Upper lobe of left lung (tissue), 6 donors: ENCODE results near the gene IFT57. TPM values are rescaled to one million over a fixed set of nuclear protein-coding genes. Genes with fewer than 3 reads are reported as not detected.

Experiments
- ATAC-seq, 2 donors: fragments of 200-7000 bp; cut with Tn5 transposase; one replicate each; pipeline ENCODE4 v1.9.1; 2022; ENCODE audit warnings: mild to moderate bottlenecking in 2 of 2, moderate library complexity in 2 of 2; ENCODE audit not compliant: low FRiP score in 2 of 2
- DNase-seq, 2 donors: peaks; one replicate each; pipeline ENCODE4 v3.0.0-alpha.2; 2019 to 2020
- H3K27ac ChIP-seq, 4 donors: fragments of 200-600 bp; sonication (generic); one replicate each; pipeline ENCODE4 v1.5.1; 2016 to 2019
- H3K27me3 ChIP-seq, 4 donors: fragments of 200-600 bp; sonication (generic); one replicate each; pipeline ENCODE4 v1.5.1; 2017 to 2019
- H3K36me3 ChIP-seq, 4 donors: fragments of 200-600 bp; sonication (generic); one replicate each; pipeline ENCODE4 v1.5.1; 2016 to 2019
- H3K4me1 ChIP-seq, 4 donors: fragments of 200-600 bp; sonication (generic); one replicate each; pipeline ENCODE4 v1.5.1; 2018 to 2019
- H3K4me3 ChIP-seq, 4 donors: fragments of 200-600 bp; sonication (generic); one replicate each; pipeline ENCODE4 v1.5.1; 2017 to 2019; ENCODE audit warnings: mild to moderate bottlenecking in 2 of 4, moderate library complexity in 1 of 4
- H3K9me3 ChIP-seq, 4 donors: fragments of 200-600 bp; sonication (generic); one replicate each; pipeline ENCODE4 v1.5.1; 2018 to 2019
- EP300 ChIP-seq, 4 donors: sonication (generic); formaldehyde crosslinking; IDR thresholded peaks; one replicate each; pipeline ENCODE4 v1.5.1; 2017; ENCODE audit warnings: antibody characterized with exemption in 4 of 4, control low read depth in 2 of 4
- POLR2A ChIP-seq, 4 donors: fragments of 450-650 bp; IDR thresholded peaks; one replicate each; pipeline ENCODE4 v1.5.1; 2016 to 2017; ENCODE audit warnings: antibody characterized with exemption in 4 of 4, mild to moderate bottlenecking in 2 of 4
- POLR2AphosphoS5 ChIP-seq, 2 donors: sonication (generic); formaldehyde crosslinking; IDR thresholded peaks; one replicate each; pipeline ENCODE4 v1.5.1; 2017; ENCODE audit warnings: antibody characterized with exemption in 2 of 2
- WGBS, 2 donors: methylation state at CpG; one replicate each; pipeline ENCODE4 v1.1.5; 2017 to 2018; 5-methylcytosine and 5-hydroxymethylcytosine counted together
- total RNA-seq, 6 donors: library from RNA; depleted of rRNA in 4 of 6; stranded (reverse); fragments of >200 nt in 4 of 6; gene quantifications; one replicate each; pipeline versions ENCODE4 v1.1.0 to v1.2.1, GENCODE V29; 2016 to 2021
- TF ChIP-seq, protein P1 (sequence below), 6 experiments: fragments of 450-650 bp in 4 of 6; fragments of 200-600 bp in 2 of 6; sonication (generic) in 2 of 6; IDR thresholded peaks; one replicate each; pipeline ENCODE4 v1.5.1; 2016 to 2019; ENCODE audit warnings: antibody characterized with exemption in 6 of 6
- donor health status: DM: no; HTN: no; CAD: no; lungs with moderate emphysema.
- donor health status: DM: no; HTN: yes; CAD: no; lungs with severe emphysema.

IFT57 gene
- total RNA-seq, 6 donors from 2014 or later = 118 to 467 (median 232) TPM

DNA sequence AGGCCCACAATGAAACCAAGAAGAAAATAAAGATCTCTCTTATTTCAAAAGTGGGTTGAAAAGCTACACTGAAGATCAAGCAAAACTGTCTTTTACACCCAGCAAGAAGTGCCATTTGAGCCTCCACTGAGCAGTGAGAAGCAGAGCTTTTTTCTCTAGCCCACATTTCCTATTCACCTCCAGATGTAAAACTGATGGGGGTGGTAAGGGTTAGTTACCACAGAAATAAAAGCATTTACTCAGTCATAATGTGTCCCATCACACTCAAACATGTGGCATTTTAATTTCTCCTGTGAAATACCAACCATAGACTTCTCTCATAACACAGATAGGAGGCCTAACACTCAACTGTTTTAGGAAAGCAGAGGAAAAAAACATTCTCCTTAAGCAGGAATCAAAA lies 21.0 kb downstream of the IFT57 start:
- Histone ChIP-seq H3K36me3 (peaks cover 0 to 21% (median 2%) of the 10 kb centered on the region in 4 donors), H3K4me1 (no peaks in the 10 kb centered on the region), H3K27ac (no peak overlapping the region), H3K27me3 (no peaks in the 10 kb centered on the region), H3K9me3 (no peaks in the 10 kb centered on the region), H3K4me3 (no peak overlapping the region)
- ATAC-seq = no peak
- no peak for TF ChIP-seq POLR2A (IDR thresholded peaks at IDR 0.05)
- DNase-seq = no peak

DNA sequence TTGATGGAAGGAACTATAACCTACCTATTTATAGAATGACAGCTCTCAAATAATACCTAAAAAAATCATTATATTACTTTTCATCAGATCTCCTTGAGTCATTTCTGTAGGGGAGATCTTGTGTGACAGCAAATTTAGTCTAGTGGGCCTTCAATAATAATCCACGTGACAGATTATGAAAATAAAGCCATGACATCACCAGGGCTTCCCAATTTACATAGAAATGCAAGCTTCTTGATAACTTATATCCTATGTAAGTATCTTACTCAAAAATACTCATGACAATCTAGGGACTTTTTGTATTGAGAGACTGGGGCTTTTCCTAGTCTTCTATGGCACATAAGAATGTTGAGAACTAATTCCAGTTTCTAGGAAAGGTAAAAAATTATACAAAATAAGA lies 21.6 kb downstream of the IFT57 start:
- no peak for ATAC-seq
- WGBS, 2 donors = 97 to 100% methylated on average over 1 of the region's 1 CpG

DNA sequence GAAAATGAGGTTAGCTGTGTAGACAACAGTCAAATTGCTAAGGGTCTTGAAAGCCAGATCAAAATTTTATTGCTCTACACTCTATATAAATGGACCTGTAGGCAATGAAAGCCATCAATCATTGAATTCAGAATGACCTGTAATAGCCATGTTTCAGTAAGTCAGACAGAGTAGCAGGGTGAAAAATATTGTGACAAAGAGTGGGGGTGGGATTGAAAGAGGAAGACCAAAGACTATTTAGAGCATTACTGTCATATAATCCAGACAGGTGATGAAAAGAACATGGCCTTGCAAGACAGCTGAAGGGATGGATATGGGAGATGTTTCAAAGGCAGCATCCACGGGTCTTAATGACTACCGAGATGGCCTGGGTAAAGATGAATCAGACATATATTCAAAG lies 22.2 kb downstream of the IFT57 start:
- H3K27ac ChIP-seq = no peak overlapping the region
- ATAC-seq = no peak
- no peaks in the 10 kb centered on the region for H3K27me3 ChIP-seq
- no peak for DNase-seq
- peaks cover 0 to 16% (median 2%) of the 10 kb centered on the region in 4 donors for H3K36me3 ChIP-seq
- no peaks in the 10 kb centered on the region for H3K9me3 ChIP-seq
- no peaks in the 10 kb centered on the region for H3K4me1 ChIP-seq
- H3K4me3 ChIP-seq = no peak overlapping the region
- no peak for TF ChIP-seq POLR2A (IDR thresholded peaks at IDR 0.05)
- no peak for TF ChIP-seq POLR2AphosphoS5 (IDR thresholded peaks at IDR 0.05)
- TF ChIP-seq, protein P1, sequence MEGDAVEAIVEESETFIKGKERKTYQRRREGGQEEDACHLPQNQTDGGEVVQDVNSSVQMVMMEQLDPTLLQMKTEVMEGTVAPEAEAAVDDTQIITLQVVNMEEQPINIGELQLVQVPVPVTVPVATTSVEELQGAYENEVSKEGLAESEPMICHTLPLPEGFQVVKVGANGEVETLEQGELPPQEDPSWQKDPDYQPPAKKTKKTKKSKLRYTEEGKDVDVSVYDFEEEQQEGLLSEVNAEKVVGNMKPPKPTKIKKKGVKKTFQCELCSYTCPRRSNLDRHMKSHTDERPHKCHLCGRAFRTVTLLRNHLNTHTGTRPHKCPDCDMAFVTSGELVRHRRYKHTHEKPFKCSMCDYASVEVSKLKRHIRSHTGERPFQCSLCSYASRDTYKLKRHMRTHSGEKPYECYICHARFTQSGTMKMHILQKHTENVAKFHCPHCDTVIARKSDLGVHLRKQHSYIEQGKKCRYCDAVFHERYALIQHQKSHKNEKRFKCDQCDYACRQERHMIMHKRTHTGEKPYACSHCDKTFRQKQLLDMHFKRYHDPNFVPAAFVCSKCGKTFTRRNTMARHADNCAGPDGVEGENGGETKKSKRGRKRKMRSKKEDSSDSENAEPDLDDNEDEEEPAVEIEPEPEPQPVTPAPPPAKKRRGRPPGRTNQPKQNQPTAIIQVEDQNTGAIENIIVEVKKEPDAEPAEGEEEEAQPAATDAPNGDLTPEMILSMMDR (IDR thresholded peaks at IDR 0.05) = no peak
- TF ChIP-seq EP300 (IDR thresholded peaks at IDR 0.05) = no peak
- WGBS, 2 donors = 91 to 100% methylated on average over 2 of the region's 2 CpGs

More for the DNA sequence above, 21.6 kb downstream of the IFT57 start:
- H3K27ac ChIP-seq = no peak overlapping the region
- no peaks in the 10 kb centered on the region for H3K27me3 ChIP-seq
- no peaks in the 10 kb centered on the region for H3K9me3 ChIP-seq
- H3K4me3 ChIP-seq = no peak overlapping the region
- H3K36me3 ChIP-seq = peaks cover 0 to 21% (median 2%) of the 10 kb centered on the region in 4 donors
- no peaks in the 10 kb centered on the region for H3K4me1 ChIP-seq
- TF ChIP-seq POLR2A (IDR thresholded peaks at IDR 0.05) (no peak), EP300 (IDR thresholded peaks at IDR 0.05) (no peak), POLR2AphosphoS5 (IDR thresholded peaks at IDR 0.05) (no peak)
- TF ChIP-seq, protein P1 (IDR thresholded peaks at IDR 0.05) = no peak
- no peak for DNase-seq

DNA sequence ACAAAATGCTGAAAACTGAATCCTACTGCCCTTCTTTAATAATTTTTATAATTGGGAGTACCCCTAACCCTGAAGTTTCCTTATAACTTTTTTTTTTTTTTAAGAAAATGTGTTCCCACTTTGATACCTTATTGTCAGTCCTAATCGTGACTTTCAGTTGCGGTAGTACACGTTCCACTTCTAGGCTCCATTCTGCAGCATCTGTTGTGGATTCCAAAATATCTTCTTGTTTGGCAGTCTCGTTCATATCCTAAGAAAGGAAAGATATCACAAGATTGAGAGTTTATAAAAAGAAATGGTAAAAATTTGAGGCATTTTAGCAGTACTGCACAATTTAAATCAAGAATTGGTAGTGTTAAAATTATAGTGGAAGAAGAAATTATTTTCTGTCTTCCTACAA lies 30.8 kb downstream of the IFT57 start:
- TF ChIP-seq POLR2AphosphoS5 (IDR thresholded peaks at IDR 0.05) = no peak
- no peak for TF ChIP-seq POLR2A (IDR thresholded peaks at IDR 0.05)
- TF ChIP-seq EP300 (IDR thresholded peaks at IDR 0.05) = no peak
- TF ChIP-seq, protein P1 (IDR thresholded peaks at IDR 0.05) = no peak
- no peak for DNase-seq
- 95 to 98% methylated on average over 4 of the region's 4 CpGs for WGBS, 2 donors
- peaks cover 0 to 15% (median 13%) of the 10 kb centered on the region in 4 donors for H3K36me3 ChIP-seq
- no peaks in the 10 kb centered on the region for H3K27me3 ChIP-seq
- no peak for ATAC-seq
- no peak overlapping the region for H3K4me3 ChIP-seq
- peaks cover 0 to 6% (median 0%) of the 10 kb centered on the region in 4 donors for H3K9me3 ChIP-seq
- H3K27ac ChIP-seq = no peak overlapping the region
- H3K4me1 ChIP-seq = no peaks in the 10 kb centered on the region

DNA sequence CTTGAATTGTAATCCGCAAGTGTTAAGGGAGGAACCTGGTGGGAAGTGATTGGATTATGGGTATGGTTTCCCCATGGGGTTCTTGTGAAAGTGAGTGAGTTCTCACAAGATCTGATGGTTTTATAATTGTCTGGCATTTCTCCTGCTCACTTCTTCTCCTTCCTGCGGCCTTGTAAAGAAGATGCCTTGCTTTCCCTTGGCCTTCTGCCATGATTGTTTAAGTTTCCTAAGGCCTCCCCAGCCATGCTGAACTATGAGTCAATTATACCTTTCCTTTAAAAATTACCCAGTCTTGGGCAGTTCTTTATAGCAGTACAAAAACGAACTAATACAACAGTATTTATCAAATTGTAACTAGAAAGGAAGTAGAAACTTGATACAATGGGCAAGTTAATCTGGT lies 31.9 kb downstream of the IFT57 start:
- Histone ChIP-seq H3K4me3 (no peak overlapping the region), H3K9me3 (peaks cover 0 to 6% (median 0%) of the 10 kb centered on the region in 4 donors), H3K4me1 (no peaks in the 10 kb centered on the region), H3K36me3 (peaks cover 0 to 16% (median 14%) of the 10 kb centered on the region in 4 donors), H3K27ac (no peak overlapping the region), H3K27me3 (no peaks in the 10 kb centered on the region)
- 85 to 89% methylated on average over 3 of the region's 3 CpGs for WGBS, 2 donors
- TF ChIP-seq POLR2AphosphoS5 (IDR thresholded peaks at IDR 0.05) = no peak
- DNase-seq (no peak), ATAC-seq (no peak)

DNA sequence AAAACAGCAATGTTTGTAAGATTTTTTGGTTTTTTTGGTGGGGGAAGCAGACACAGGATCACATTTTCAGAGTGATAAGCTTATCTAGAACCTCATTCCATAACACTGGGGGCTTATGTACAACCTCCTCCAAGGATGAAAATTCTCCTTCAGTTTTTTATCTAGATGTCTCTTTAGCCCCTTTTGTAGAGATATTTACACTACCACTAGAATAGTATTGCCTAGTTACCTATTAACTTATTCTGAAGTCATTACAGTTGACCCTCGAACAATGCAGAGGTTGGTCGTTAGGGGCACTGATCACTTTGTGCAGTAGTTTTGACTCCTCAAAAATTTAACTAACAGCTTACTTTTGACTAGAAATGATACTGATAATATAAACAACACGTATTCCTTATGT lies 32.8 kb downstream of the IFT57 start:
- TF ChIP-seq EP300 (IDR thresholded peaks at IDR 0.05) (no peak), POLR2A (IDR thresholded peaks at IDR 0.05) (no peak), POLR2AphosphoS5 (IDR thresholded peaks at IDR 0.05) (no peak)
- TF ChIP-seq, protein P1 (IDR thresholded peaks at IDR 0.05) = no peak
- 75 to 81% methylated on average over 3 of the region's 3 CpGs for WGBS, 2 donors
- Histone ChIP-seq H3K36me3 (peaks cover 0 to 16% (median 14%) of the 10 kb centered on the region in 4 donors), H3K4me1 (no peaks in the 10 kb centered on the region), H3K9me3 (peaks cover 0 to 2% (median 0%) of the 10 kb centered on the region in 4 donors), H3K4me3 (no peak overlapping the region), H3K27ac (no peak overlapping the region), H3K27me3 (no peaks in the 10 kb centered on the region)
- ATAC-seq = no peak
- no peak for DNase-seq
